Stimulated activated CD8-positive, alpha-beta memory T cell treated with anti-CD3 and anti-CD28 coated beads, Interleukin-7, amount 100 ng/mL, for 4 hours (primary cell): ENCODE results near the gene POFUT2.

Source experiments
- DNase-seq, 2 donors: peaks; one replicate each; pipeline ENCODE4 v3.0.0-alpha.2; 2020; ENCODE audit warnings: low read depth in 2 of 2

POFUT2 gene

DNA sequence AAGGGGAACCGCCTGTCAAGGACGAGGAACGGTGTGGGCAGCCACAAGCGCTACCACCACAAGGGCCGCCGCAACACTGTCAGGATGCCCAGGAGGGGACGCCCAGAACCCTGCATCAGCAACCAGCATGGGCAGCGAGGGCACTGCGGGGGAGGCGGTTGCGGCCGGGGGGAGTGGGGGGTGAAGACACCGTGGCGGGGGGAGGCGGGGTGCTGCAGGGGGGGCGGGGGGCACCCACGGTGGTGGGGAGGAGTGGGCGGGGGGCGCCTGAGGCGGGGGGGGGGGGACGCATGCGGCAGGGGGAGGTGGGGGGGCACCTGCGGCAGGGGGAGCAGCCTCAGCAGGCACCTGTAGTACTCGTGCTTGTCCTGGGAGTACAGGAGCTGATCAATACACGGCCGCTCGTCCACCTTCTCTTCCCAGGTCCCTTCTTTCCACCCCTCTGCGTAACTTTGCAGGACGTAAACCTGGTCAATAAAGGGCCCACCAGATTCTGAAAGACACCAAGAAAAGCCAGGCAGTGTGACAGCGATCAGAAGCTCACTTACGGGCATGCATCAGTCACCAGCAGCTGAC is 4.6 kb downstream of the POFUT2 start:
- DNase-seq = no peak

GRCh38 chr21:45282283-45283034 is 5.2 kb downstream of the POFUT2 start:
- DNase-seq = no peak

- no peak for DNase-seq
These were observed 6.0 kb downstream of the POFUT2 start for GRCh38 chr21:45281411-45282282.

GRCh38 chr21:45280969-45281368 is 6.7 kb downstream of the POFUT2 start:
- no peak for DNase-seq

GRCh38 chr21:45280178-45280821 is 7.4 kb downstream of the POFUT2 start:
- no peak for DNase-seq

GRCh38 chr21:45279446-45280177 is 8.1 kb downstream of the POFUT2 start:
- no peak for DNase-seq

DNA sequence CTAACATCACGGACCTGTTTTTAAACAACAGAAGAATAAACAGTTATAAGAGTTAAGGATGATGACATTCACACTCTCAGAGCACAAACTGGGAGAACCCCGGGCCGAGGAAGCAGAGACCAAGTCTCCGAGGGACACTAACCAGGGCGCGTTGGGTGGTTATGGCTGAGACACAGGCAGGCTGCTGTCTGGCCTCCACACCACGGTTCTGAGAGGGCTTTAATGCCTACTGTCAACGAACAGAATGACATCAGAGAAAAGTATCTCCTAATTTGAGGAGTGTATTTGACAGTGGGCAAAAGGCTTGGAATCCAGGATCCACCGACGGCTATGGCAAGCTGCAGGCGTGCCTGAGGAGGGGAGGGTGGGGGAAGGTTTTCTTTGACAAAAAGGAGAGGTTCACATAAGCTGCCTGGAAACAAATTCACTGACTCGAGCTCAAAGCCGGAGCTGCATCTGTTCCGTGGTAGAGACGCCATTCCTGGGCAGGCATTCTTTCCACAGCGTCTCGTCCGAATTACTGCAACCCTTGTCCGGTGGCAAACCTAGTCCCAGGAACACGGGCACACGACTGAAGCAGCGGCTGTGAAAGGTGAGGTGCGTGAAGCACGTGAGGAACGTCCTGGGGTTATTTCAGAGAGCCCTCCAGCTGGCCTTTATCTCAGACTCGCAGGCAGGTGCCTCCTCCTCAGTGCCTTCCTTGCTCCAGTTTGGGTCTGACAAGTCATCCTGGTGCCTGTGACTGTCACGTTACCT is 9.4 kb downstream of the POFUT2 start:
- no peak for DNase-seq

GRCh38 chr21:45277101-45278045 is 10.3 kb downstream of the POFUT2 start:
- DNase-seq = no peak

GRCh38 chr21:45276596-45276995 is 11.1 kb downstream of the POFUT2 start:
- no peak for DNase-seq

- DNase-seq = no peak
These were observed 17.3 kb downstream of the POFUT2 start for GRCh38 chr21:45270306-45270821.

- DNase-seq = no peak
These were observed 17.8 kb downstream of the POFUT2 start for GRCh38 chr21:45269861-45270260.

DNA sequence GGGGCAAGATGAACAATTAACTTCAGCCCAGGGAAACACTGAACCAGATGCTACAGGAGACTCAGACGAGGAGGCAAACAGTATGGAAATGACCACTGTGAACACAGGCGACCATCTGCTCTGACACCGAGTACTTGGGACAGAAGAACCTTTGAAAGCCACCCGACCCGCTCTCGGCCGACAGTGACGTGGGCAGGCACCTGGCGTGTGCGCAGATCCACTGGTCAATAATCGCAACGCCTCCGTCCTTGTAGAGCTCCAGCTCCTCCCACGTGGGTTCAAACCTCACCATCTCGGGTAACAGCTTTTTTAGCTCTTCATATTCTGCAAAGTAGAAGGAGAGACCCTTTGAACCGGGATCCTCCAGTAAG is 20.3 kb downstream of the POFUT2 start:
- DNase-seq = no peak

- peak; percentile 28 to 45 for DNase-seq
These were observed 20.9 kb downstream of the POFUT2 start for GRCh38 chr21:45266518-45267389.

- no peak for DNase-seq
These were observed 21.8 kb downstream of the POFUT2 start for GRCh38 chr21:45265721-45266517.

DNA sequence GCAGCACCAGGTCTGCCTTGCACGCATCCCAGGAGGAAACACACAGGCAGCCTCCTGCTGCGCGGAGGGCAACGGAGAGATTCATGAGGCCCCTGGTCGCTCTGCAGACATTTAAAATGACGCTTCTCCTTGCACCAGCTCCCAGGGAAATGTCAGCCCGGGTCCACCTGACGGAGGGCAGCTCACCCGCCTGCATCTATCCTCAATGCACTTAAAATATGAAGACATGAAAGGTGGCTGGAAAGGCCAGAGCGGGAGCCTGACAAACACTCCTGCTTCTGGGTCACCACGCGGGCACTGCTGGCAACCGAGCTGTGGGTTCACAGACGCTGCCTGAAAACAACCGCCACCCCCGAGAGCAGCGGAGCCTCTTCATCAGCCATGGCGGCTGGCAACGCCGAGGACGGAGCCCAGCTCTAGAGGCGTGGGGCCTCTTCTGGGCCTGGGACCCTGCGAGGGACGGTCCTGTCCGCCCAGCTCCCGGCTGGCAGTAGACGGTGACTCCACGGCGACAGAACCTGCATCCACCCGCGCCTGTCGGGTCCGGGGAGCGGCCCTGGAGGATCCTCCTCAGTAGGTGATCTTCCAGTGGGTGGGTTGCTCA is 22.7 kb downstream of the POFUT2 start:
- no peak for DNase-seq

DNA sequence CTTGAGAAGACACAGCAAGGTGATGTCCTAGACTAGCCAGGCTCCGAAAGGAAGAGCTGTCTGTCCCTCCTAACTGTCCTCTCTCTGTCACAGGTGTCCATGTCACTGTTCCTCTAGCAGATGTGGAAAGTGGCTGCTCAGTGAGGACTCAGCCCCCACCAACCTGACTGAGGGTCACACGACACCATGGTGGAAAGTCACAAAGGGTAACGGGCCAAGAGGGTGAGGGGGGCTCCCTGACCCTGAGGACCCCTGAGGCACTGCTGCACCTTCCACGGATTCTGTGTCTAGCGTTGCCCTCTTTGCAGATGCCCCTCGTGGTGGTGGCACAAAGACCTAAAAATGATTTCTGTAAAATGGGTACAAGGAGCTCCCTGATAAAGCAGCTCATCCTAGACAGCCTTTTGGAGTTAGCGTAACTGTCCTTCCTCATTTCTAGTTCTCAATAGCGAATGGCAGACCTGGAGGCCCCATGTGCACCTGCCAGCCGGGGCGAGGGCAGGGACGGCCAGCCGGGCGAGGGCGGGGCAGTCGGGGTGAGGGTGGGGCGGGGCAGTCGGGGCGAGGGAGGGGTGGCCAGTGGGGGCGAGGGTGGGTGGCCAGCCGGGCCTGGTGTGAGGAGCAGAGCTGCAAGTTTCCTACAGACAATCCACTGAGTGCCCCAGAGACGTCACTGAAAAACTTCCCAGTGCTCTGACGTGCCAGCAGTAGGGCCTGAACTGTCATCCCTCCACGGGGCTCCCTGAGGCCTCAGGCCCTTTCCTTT is 23.4 kb downstream of the POFUT2 start:
- DNase-seq = no peak
